ENCODE data around the gene PATL1.

Gene PATL1

GRCh38 chr11:59678118-59678812, 9.4 kb upstream of the PATL1 start:
- no peak overlapping the region for H3K4me3 ChIP-seq
- TF ChIP-seq CTCF (IDR thresholded peaks at IDR 0.05): no peak
- intact Hi-C loops (cut with DNase I; ENCODE audit: low total_unique reads): loop anchor here (10.0 kb wide), 1 partner anchor 127 kb away; no protein-coding TSS in a partner anchor

GRCh38 chr11:59676205-59676604, 7.4 kb upstream of the PATL1 start:
- no peak for TF ChIP-seq CTCF (IDR thresholded peaks at IDR 0.05)
- Histone ChIP-seq H3K27me3 (peaks cover 0 to 4% of the 10 kb centered on the region in 2 donors), H3K9me3 (no peaks in the 10 kb centered on the region), H3K36me3 (no peaks in the 10 kb centered on the region), H3K27ac (no peak overlapping the region), H3K4me3 (no peak overlapping the region), H3K4me1 (no peaks in the 10 kb centered on the region)
- no peak for DNase-seq
- intact Hi-C loops (cut with DNase I; ENCODE audit: low total_unique reads): loop anchor here (10.0 kb wide), 1 partner anchor 129 kb away; no protein-coding TSS in a partner anchor

More at GRCh38 chr11:59678118-59678812, 9.4 kb upstream of the PATL1 start:
- Histone ChIP-seq H3K27ac (no peak overlapping the region), H3K9me3 (no peaks in the 10 kb centered on the region), H3K27me3 (peaks cover 0 to 16% of the 10 kb centered on the region in 2 donors), H3K4me1 (no peaks in the 10 kb centered on the region), H3K36me3 (no peaks in the 10 kb centered on the region)
- DNase-seq: no peak

- Histone ChIP-seq H3K9me3 (no peaks in the 10 kb centered on the region), H3K4me1 (peaks cover 0 to 9% (median 7%) of the 10 kb centered on the region in 4 donors), H3K27ac (no peak overlapping the region), H3K36me3 (no peaks in the 10 kb centered on the region), H3K4me3 (no peak overlapping the region), H3K27me3 (no peaks in the 10 kb centered on the region)
- no peak for DNase-seq
- no peak for TF ChIP-seq CTCF (IDR thresholded peaks at IDR 0.05)
- intact Hi-C loops (cut with DNase I; ENCODE audit: low total_unique reads): loop anchor here (10.0 kb wide), 1 partner anchor 131 kb away; no protein-coding TSS in a partner anchor
These were observed 5.5 kb upstream of the PATL1 start for GRCh38 chr11:59674291-59674690.

- no peak for DNase-seq
These were observed 4.5 kb upstream of the PATL1 start for GRCh38 chr11:59673291-59673690.

GRCh38 chr11:59671471-59671870, 2.6 kb upstream of the PATL1 start:
- Histone ChIP-seq H3K27me3 (no peaks in the 10 kb centered on the region), H3K9me3 (no peaks in the 10 kb centered on the region), H3K4me1 (peaks cover 0 to 25% (median 21%) of the 10 kb centered on the region in 4 donors), H3K4me3 (no peak overlapping the region), H3K36me3 (peaks cover 0 to 2% (median 0%) of the 10 kb centered on the region in 3 donors), H3K27ac (no peak overlapping the region)
- DNase-seq: no peak
- no peak for TF ChIP-seq CTCF (IDR thresholded peaks at IDR 0.05)
- intact Hi-C loops (cut with DNase I; ENCODE audit: low total_unique reads): loop anchor here (10.0 kb wide), 1 partner anchor 133 kb away; no protein-coding TSS in a partner anchor

More at GRCh38 chr11:59673291-59673690, 4.5 kb upstream of the PATL1 start:
- Histone ChIP-seq H3K36me3 (no peaks in the 10 kb centered on the region), H3K9me3 (no peaks in the 10 kb centered on the region), H3K27ac (no peak overlapping the region), H3K27me3 (no peaks in the 10 kb centered on the region), H3K4me3 (no peak overlapping the region), H3K4me1 (peaks cover 0 to 9% (median 7%) of the 10 kb centered on the region in 4 donors)
- TF ChIP-seq CTCF (IDR thresholded peaks at IDR 0.05): no peak
- intact Hi-C loops (cut with DNase I; ENCODE audit: low total_unique reads): loop anchor here (10.0 kb wide), 1 partner anchor 132 kb away; no protein-coding TSS in a partner anchor
